Frontal cortex (tissue), 4 donors: ENCODE results near the gene TNK2. TPM values are rescaled to one million over a fixed set of nuclear protein-coding genes. Genes with fewer than 3 reads are reported as not detected.

ENCODE experiments used
- DNase-seq, 2 donors: peaks; one replicate each; pipeline ENCODE4 v3.0.0; 2012; ENCODE audit warnings: low spot score in 2 of 2
- FAIRE-seq: peaks from 2 replicates; lab custom pipeline; 2012; peaks lifted over from hg19 to GRCh38; lab: Jason Lieb, UNC
- total RNA-seq: library from RNA; depleted of rRNA; stranded (reverse); fragments of >200 nt; gene quantifications from one replicate; pipeline ENCODE4 v1.2.3, GENCODE V29; 2014
- donor health status: control.
- donor health status: control.
- donor health status: control.

Gene TNK2
- total RNA-seq, 1 donor from 2014 or later = 11.0 TPM

DNA sequence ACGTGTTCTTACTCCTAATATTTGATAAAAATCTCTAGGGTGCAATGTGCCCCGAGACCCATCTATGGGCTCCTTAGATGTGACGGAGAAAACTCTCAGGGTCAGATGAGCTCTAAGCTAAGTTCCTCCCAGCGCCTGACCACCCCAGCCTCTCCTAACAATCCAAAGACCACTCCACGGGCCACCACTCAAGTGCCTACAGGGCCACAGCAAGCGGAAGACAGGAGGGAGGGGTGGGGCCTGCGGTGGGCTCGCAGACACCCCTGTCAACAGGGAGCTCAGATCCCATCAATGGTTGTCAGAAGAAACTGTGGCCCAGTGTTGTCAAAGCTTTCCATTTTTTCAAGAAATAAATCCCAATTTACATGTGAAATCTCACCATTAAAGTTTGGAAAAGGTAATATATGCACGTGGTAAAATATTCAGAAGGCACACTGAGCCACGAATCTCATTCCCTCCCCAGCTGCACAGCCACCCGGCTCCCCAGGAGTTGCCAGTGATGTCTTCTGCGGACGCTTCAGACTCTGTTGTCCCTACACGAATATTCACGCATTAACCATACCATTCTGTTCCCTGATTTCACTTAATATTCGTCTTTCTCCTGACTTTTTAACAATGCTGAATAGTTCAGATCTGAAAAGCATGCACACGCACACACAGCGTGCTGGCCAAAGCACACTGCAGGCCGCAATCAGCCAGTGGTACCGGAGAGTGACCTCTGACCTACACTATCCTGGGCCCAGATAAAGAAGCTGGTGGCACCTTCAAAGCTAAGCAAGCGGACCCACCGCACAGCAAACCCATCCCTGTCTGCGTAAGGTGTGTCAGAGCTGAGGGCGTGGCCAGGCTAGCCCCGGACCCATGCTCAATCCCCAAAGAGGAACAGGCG lies 19.1 kb downstream of the TNK2 start:
- no peak for DNase-seq
- FAIRE-seq = no peak

- FAIRE-seq (no peak), DNase-seq (no peak)
Observed at GRCh38 chr3:195888311-195888761, 20.0 kb downstream of the TNK2 start.

GRCh38 chr3:195887670-195888069 lies 20.7 kb downstream of the TNK2 start:
- FAIRE-seq = no peak

DNA sequence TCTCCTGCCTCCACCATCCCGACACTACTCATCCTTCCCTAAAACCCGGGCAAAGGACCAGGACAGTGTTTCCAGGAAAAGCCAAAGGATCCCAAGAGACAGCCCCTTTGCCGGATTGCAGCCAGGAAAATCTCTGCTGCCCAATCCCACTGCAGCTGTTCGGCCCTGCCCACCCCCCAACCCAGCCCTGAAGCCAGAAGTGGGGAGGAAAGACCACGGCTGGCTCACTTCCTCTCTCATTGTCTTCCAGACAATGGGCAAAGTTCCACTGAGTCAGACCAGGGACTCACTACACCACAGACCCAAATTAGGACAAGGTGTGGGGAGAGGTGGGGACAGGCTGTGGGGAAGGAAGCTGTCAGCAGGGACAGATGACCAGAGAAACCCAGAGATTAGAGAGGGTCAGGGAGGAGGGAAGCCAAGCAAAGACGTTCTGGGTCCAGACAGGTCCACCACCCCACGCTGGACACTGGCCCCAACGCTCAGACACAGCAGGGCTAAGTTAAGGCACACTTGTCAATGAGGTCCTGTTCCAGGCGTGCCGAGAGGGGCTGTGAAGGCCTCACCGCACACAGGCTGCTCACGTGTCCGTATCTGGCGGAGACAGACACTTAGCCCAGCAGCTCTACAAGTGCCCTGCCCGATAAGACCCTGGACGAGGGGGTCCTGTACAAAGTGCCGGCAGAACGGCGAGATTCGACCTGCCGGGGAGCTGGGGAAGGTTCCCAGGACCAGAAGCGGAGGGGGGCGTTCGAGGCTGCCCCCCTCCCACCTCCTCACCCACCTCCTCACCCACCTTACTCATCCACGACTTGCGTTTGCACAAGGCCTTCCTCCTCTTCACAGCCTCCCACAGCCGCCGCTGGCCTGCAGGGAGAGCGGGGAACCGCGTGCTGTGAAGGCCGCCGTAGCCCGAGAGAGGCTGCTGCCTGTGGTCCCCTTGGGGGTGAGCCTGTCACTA lies 21.9 kb downstream of the TNK2 start:
- FAIRE-seq = no peak

More at GRCh38 chr3:195887670-195888069, 20.7 kb downstream of the TNK2 start:
- no peak for DNase-seq

DNA sequence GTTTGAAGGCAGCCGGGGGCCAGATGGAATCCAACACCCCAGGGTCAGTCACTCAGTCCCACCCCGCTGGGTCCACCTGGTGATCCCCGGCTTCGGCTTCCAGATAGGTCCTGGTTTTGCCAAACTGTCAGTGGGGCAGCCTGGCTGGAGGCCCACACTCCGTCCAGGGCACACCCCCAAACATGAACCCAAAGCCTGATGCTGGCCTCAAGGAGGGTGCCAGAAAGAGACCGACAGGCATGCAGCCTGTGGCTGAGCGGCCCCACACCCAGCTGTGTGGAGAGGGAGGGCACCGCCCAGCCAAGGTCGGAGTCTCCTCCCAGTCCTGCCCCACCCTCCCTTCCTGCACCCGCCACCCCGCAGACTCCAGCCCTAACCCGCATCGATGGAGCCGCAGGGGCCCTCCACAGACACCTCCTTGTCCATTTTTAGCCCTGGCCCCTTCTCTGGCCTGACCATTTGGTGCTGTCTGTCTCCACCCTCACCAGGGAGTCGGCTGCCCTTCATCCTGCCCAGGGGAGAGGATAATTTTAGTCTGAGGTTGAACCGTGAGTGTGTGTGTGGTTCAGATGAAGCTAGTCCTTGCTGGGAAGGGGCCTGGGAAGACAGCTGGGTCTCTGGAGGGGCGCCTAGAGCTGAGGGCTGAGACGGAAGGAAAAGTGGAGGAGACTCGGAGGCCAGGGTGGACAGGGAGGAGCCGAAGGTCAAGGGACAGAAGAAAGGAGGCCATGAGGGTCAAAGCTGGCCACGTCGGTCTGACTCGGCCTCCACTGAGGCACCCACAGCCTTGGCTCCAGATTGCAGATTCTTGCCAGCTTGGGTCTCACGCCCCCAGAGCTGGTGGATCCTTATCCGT lies 23.1 kb downstream of the TNK2 start:
- DNase-seq (no peak), FAIRE-seq (no peak)

More for the DNA sequence above, 21.9 kb downstream of the TNK2 start:
- no peak for DNase-seq

- FAIRE-seq (no peak), DNase-seq (no peak)
Observed at GRCh38 chr3:195884691-195885035, 23.7 kb downstream of the TNK2 start.

DNA sequence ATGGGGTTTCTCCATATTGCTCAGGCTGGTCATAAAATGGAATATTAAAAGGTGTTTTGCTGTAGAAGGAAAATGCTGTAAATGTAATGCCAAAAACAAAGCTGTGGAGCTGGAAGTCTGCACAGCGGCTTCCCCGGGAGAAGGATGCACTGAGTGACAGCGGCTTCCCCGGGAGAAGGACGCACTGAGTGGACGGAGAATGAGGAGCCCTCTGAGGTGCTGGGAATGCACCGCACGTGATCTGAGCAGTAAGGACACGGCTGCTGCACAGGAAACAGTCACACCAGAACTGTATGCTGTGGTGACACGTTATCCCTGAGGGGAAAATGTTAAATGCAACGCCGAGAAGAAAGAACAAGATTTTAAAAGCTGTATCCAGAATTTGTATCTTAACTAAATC lies 24.6 kb downstream of the TNK2 start:
- DNase-seq (no peak), FAIRE-seq (no peak)

DNA sequence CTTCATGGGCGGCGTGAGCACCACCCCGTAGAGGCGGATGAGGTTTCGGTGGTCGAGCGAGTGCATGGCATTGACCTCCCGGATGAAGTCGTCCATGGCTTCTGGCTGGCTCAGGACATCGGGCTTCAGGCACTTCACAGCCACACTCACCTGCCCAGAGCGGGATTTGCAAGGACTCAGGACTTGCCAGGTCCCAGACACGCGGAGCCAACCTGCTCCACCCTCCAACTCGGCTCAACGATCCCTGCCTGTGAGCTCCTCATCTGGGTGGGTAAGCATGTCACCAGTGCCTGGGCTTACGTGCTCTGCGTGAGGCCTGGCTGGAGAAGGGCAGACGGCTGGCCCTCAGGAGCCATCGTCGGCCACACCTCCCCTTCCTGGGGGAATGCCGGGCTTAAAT lies 25.2 kb downstream of the TNK2 start:
- no peak for DNase-seq
- FAIRE-seq = no peak

GRCh38 chr3:195882002-195882441 lies 26.3 kb downstream of the TNK2 start:
- FAIRE-seq (no peak), DNase-seq (no peak)

GRCh38 chr3:195881276-195881988 lies 26.9 kb downstream of the TNK2 start:
- DNase-seq = no peak
- no peak for FAIRE-seq

GRCh38 chr3:195880037-195880431 lies 28.3 kb downstream of the TNK2 start:
- DNase-seq (no peak), FAIRE-seq (no peak)

GRCh38 chr3:195879416-195880036 lies 28.8 kb downstream of the TNK2 start:
- DNase-seq (no peak), FAIRE-seq (no peak)

GRCh38 chr3:195878424-195879274 lies 29.7 kb downstream of the TNK2 start:
- FAIRE-seq (no peak), DNase-seq (no peak)

DNA sequence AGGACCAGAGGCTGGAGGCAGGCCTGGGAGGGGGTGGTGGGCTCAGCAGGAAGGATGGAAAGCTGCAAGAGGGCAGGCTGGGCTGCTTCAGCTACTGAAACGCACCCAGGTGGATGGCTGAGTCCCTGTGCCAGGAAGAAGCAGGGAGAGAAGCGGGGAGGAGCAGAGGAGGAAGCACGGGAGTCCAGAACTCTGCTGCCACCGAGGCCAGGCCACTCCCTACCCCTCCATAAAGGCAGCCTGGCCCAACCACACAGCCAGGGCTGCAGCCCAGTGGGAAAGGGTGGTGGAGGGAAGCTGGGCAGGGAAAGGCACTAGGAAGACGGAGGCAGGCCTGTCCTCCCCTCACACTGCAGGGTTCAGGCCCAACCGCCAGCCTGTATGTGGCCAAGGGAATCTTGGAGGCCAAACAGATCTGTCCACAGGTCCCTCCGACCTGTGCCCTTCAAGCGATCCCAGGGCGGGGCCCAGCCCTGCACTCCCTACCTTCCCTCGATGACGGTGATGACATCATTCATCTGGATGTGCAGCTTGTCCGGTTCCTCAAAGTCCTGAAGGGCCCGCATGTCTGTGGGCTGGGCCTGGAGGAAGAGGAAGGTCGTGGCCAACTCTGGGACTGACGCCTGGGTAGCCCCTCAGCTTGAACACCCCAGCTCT lies 30.5 kb downstream of the TNK2 start:
- no peak for DNase-seq
- FAIRE-seq = no peak

DNA sequence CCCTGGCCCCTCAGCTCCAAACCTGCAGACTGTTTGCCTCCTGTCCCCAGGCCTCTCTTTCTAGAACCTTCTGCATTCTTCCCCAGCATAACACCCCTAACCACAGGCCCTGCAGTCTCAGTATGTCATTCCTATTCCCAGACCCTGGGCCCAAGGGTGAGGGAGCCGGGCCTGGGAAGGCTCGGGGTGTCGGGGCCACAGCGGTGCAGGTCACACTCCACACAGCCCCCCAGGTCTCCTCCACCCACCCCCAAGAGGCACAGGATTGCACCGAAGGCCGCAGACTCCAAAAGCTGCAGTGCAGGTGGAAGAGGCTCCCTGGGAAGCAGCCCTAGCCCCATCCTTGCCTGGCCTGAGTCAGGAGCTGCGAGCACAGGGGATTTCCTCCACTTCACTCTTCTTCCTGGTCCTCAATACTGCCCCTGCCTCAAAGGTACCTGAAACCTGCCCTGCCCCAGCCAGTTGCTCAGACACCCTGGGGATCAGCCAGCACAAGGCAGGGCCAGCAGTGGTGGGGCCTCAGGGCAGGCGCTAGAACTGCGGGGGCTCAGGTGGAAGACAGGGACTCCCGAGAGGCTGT lies 31.1 kb downstream of the TNK2 start:
- FAIRE-seq = no peak
- no peak for DNase-seq

DNA sequence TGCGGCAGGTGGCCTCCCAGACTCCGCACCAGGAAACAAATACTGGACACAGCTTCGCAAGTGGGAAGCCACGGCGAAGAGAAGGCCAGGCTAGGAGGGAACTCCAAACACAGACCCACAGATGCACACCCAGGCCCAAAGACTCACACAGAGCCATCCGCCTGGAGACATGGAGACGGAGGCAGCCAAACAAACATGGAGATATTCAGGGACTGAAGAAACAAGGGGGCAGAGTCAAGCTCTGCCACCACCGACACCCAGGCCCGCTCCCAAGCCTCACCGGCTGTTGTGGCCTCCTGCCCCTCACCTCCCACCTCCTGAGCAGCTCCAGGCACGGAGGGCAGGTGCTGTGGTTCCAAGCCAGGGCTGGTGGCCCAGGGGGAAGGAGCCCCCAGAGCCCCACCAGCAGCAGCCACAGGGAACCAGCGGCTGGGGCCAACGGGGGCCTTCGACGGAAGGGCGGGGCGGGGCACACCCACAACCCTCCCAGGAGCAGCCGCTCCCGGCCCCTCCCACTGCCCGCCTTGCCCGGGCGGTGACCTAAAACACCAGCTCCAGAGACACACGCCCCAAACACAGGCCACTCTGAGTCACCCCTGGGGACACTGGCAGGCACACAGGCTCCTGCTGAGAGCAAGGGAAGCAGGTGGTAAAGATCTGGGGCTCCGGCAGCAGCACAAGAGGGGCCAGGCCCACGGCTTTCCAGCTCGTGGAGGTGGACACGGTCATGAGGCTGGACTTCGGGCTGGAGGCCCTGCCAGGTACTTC lies 31.9 kb downstream of the TNK2 start:
- no peak for FAIRE-seq

More for the DNA sequence above, 31.9 kb downstream of the TNK2 start:
- no peak for DNase-seq
